Endothelial cell of umbilical vein (primary cell): Measurements from ENCODE around the gene NFYC. TPM values are rescaled to one million over a fixed set of nuclear protein-coding genes. Genes with fewer than 3 reads are reported as not detected.

Source experiments
- BruUV-seq: library from RNA; stranded (reverse); fragments of 400-500 nt; replicated peaks from 2 replicates; lab custom pipeline; 2021; lab: Mats Ljungman, UMichigan
- CTCF ChIA-PET: fragments of 300-600, 350-600 bp; sonication (Branson Sonifier 250); formaldehyde crosslinking; loops from one replicate; lab custom pipeline; 2021; ENCODE audit warnings: antibody characterized with exemption, inconsistent platforms; lab: Charles Lee
- POLR2A ChIA-PET: fragments of 300-600, 350-600 bp; sonication (Branson Sonifier 250); formaldehyde crosslinking; loops from one replicate; lab custom pipeline; 2021; ENCODE audit warnings: antibody characterized with exemption, inconsistent platforms; lab: Charles Lee
- DNase-seq: peaks from one replicate; pipeline ENCODE4 v3.0.0-alpha.2; 2011; ENCODE audit warnings: low read depth, low spot score
- FAIRE-seq: peaks from 2 replicates; lab custom pipeline; 2011; peaks lifted over from hg19 to GRCh38; lab: Jason Lieb, UNC
- H2AFZ ChIP-seq: 2 replicates; pipeline ENCODE4 v1.6.0; 2012; ENCODE audit warnings: low read depth, low read length, control low read depth, inconsistent platforms
- H3K27ac ChIP-seq: 2 replicates; pipeline ENCODE4 v1.5.1; 2011; ENCODE audit warnings: low read depth, mild to moderate bottlenecking, control low read depth, low read length, moderate library complexity; ENCODE audit not compliant: insufficient read depth
- H3K27me3 ChIP-seq, 2 experiments: 2 replicates each; pipeline versions ENCODE4 v1.6.0 to v1.6.1; 2011; ENCODE audit warnings: low read length in 2 of 2, mixed read lengths in 1 of 2; ENCODE audit not compliant: control insufficient read depth in 2 of 2, insufficient read depth in 2 of 2
- H3K36me3 ChIP-seq, 2 experiments: 2 replicates in 1 of 2; 3 replicates in 1 of 2; pipeline ENCODE4 v1.5.1; 2011; ENCODE audit warnings: low read length in 2 of 2, mild to moderate bottlenecking in 1 of 2, moderate library complexity in 1 of 2; ENCODE audit not compliant: control insufficient read depth in 2 of 2, insufficient read depth in 2 of 2; ENCODE audit errors: extremely low read depth in 1 of 2
- H3K4me1 ChIP-seq: 3 replicates; pipeline ENCODE4 v1.5.1; 2011; ENCODE audit warnings: mild to moderate bottlenecking, low read length; ENCODE audit not compliant: control insufficient read depth, insufficient read depth; ENCODE audit errors: extremely low read depth
- H3K4me2 ChIP-seq: 2 replicates; pipeline ENCODE4 v1.6.1; 2011; ENCODE audit warnings: low read length, control low read depth, mixed read lengths; ENCODE audit not compliant: insufficient read depth
- H3K4me3 ChIP-seq, 3 experiments: fragments of 200-600 bp in 1 of 3; sonication (generic), shearing (Covaris generic) in 1 of 3; replicated peaks in 1 of 3; 2 replicates each; pipeline ENCODE4 v1.5.1; 2011 to 2016; ENCODE audit warnings: control low read depth in 3 of 3, low read length in 3 of 3, mild to moderate bottlenecking in 2 of 3, inconsistent platforms in 1 of 3, low read depth in 1 of 3, moderate library complexity in 1 of 3; ENCODE audit not compliant: insufficient read depth in 1 of 3
- H3K79me2 ChIP-seq: 2 replicates; pipeline ENCODE4 v1.6.0; 2012; ENCODE audit warnings: low read length, inconsistent platforms; ENCODE audit not compliant: control insufficient read depth, insufficient read depth
- H3K9ac ChIP-seq: replicated peaks from 2 replicates; pipeline ENCODE3; 2011; ENCODE audit warnings: low read length, control low read depth; ENCODE audit not compliant: insufficient read depth; ENCODE audit errors: extremely low read depth
- H3K9me1 ChIP-seq: replicated peaks from 3 replicates; pipeline ENCODE4 v1.6.0; 2011; ENCODE audit warnings: mild to moderate bottlenecking, low read length; ENCODE audit not compliant: control insufficient read depth, insufficient read depth; ENCODE audit errors: extremely low read depth
- H3K9me3 ChIP-seq: replicated peaks from 2 replicates; pipeline ENCODE4 v1.5.1; 2012; ENCODE audit warnings: low read length, inconsistent platforms; ENCODE audit not compliant: control insufficient read depth, insufficient read depth
- H4K20me1 ChIP-seq: replicated peaks from 2 replicates; pipeline ENCODE3; 2011; ENCODE audit warnings: mild to moderate bottlenecking, low read length; ENCODE audit not compliant: control insufficient read depth, insufficient read depth; ENCODE audit errors: extremely low read depth
- EZH2 ChIP-seq: IDR thresholded peaks from 2 replicates; pipeline ENCODE4 v1.6.1; 2012; ENCODE audit warnings: borderline replicate concordance, low read depth, mild to moderate bottlenecking, moderate library complexity, low read length, inconsistent platforms; ENCODE audit not compliant: severe bottlenecking
- FOS ChIP-seq: IDR thresholded peaks from 2 replicates; pipeline ENCODE4 v1.6.1; 2011; ENCODE audit warnings: mild to moderate bottlenecking, low read length, moderate library complexity, borderline replicate concordance; ENCODE audit not compliant: insufficient read depth
- GATA2 ChIP-seq: IDR thresholded peaks from 2 replicates; pipeline ENCODE4 v1.7.0; 2011; ENCODE audit warnings: low read depth, mild to moderate bottlenecking, moderate library complexity, mixed read lengths, low read length; ENCODE audit not compliant: insufficient read length, insufficient read depth
- JUN ChIP-seq: IDR thresholded peaks from 2 replicates; pipeline ENCODE4 v1.6.1; 2011; ENCODE audit warnings: borderline replicate concordance, low read depth; ENCODE audit not compliant: insufficient read length, insufficient read depth
- MYC ChIP-seq: IDR thresholded peaks from one replicate; pipeline ENCODE4 v1.6.1; 2011; ENCODE audit warnings: mild to moderate bottlenecking, low read depth, low read length
- POLR2A ChIP-seq: IDR thresholded peaks from 2 replicates; pipeline ENCODE4 v1.6.1; 2012; ENCODE audit warnings: low read depth, mild to moderate bottlenecking, control low read depth, low read length
- POLR2AphosphoS5 ChIP-seq: IDR thresholded peaks from 2 replicates; pipeline ENCODE4 v1.6.1; 2012; ENCODE audit warnings: low read depth, mild to moderate bottlenecking, control low read depth, low read length, moderate library complexity; ENCODE audit not compliant: insufficient read depth
- dilution Hi-C: fragments of 300-500 bp; cut with MboI; formaldehyde crosslinking; loops from one replicate; pipeline ENCODE4 v1.15.0; 2019; ENCODE audit warnings: low sequenced_read_pairs; ENCODE audit not compliant: extremely low pct_ligation_motif_present
- intact Hi-C: fragments of 100-400 bp; cut with micrococcal nuclease; formaldehyde crosslinking; loops from one replicate; pipeline ENCODE4 v1.10.0; 2022
- polyA plus RNA-seq, 4 experiments: library from polyadenylated mRNA; depleted of rRNA in 3 of 4; stranded (reverse) in 3 of 4; unstranded in 1 of 4; fragments of >200 nt; gene quantifications; 2 replicates each; pipeline versions ENCODE4 v1.2.1 to v1.2.3, GENCODE V29; 2011 to 2012; ENCODE audit warnings: missing spikeins in 1 of 4
- total RNA-seq: library from RNA; stranded (reverse); gene quantifications from 2 replicates; pipeline ENCODE4 v1.2.3, GENCODE V29; 2021
- TF ChIP-seq, protein P1 (sequence below): IDR thresholded peaks from 2 replicates; pipeline ENCODE4 v1.6.1; 2011; ENCODE audit not compliant: insufficient read depth, insufficient read length

Gene NFYC
- total and polyA plus RNA-seq, 2 donors (not counting 3 experiments of a cell fraction or from before 2014, with no cell fraction given): 51.1 to 81.7 TPM

DNA sequence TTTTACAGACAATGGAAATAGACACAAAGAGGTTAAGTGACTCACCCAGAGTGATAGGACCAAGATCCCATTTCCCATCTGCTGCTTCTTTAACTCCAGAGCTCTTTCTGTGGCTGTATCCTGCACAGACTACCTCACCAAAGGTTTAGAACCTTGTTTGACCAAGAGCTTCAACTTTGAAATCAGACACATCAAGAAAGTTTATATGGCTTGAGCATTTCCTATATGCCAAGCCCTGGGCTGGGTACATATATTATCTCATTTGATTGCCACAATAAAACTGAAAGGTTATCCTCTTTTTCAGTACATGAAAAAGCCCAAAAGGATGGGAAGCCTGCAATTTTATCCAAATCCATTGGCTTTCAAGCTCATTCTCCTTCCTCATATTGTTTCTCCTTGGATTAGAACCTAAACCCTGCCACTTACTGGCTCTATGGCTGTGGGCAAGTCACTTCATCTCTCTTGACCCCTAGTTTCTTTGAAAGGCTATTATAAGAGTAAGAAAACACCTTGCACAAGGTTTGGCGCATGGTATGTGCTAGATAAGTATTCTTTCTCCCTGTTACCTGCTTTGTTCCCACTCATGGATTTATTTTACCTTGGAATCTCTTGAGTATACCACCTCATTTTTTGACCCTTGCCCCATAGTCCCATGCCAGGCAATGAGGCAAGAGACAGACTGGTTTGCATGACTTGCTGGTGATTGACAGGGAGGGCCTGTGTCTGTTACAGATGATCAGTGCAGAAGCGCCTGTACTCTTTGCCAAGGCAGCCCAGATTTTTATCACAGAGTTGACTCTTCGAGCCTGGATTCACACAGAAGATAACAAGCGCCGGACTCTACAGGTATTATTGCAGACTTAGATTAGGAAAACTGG is 57.6 kb downstream of the NFYC start:
- Histone ChIP-seq H3K4me2 (no peak overlapping the region), H3K4me3 (no peak overlapping the region), H3K9me1 (no peaks in the 10 kb centered on the region), H3K9me3 (no peaks in the 10 kb centered on the region), H2AFZ (no peak overlapping the region), H3K27ac (no peak overlapping the region), H4K20me1 (no peaks in the 10 kb centered on the region), H3K4me1 (no peaks in the 10 kb centered on the region), H3K36me3 (peaks cover 0 to 14% of the 10 kb centered on the region in 2 experiments), H3K27me3 (no peaks in the 10 kb centered on the region), H3K79me2 (no peaks in the 10 kb centered on the region), H3K9ac (no peak overlapping the region)
- ChIA-PET POLR2A (no interaction called here), CTCF (interaction anchor here (1.2 to 1.3 kb wide), 2 partner anchors 9 to 26 kb away, joined by 3 read pairs; no protein-coding TSS in a partner anchor)
- DNase-seq (no peak), FAIRE-seq (no peak)
- BruUV-seq: no TSS peak
- dilution Hi-C loops (no loop called here), intact Hi-C loops (no loop called here)
- TF ChIP-seq GATA2 (no peak), POLR2A (no peak), JUN (no peak), MYC (no peak), FOS (no peak), EZH2 (no peak), POLR2AphosphoS5 (no peak)
- TF ChIP-seq, protein P1, sequence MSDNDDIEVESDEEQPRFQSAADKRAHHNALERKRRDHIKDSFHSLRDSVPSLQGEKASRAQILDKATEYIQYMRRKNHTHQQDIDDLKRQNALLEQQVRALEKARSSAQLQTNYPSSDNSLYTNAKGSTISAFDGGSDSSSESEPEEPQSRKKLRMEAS: no peak
